ENCODE results near the gene FIGLA.

GRCh38 chr2:70756128-70756527 is 34.3 kb downstream of the FIGLA start:
- TF ChIP-seq SUZ12 (IDR thresholded peaks at IDR 0.05; ENCODE audit: extremely low read depth, insufficient read depth, insufficient read length) = no peak
- no peak for TF ChIP-seq YY1 (IDR thresholded peaks at IDR 0.05; ENCODE audit: insufficient read depth, insufficient read length)
- no peak for TF ChIP-seq ZNF274 (IDR thresholded peaks at IDR 0.05; ENCODE audit: low read depth, low read length)
